ENCODE data around the gene FFAR3.

FFAR3 gene

DNA sequence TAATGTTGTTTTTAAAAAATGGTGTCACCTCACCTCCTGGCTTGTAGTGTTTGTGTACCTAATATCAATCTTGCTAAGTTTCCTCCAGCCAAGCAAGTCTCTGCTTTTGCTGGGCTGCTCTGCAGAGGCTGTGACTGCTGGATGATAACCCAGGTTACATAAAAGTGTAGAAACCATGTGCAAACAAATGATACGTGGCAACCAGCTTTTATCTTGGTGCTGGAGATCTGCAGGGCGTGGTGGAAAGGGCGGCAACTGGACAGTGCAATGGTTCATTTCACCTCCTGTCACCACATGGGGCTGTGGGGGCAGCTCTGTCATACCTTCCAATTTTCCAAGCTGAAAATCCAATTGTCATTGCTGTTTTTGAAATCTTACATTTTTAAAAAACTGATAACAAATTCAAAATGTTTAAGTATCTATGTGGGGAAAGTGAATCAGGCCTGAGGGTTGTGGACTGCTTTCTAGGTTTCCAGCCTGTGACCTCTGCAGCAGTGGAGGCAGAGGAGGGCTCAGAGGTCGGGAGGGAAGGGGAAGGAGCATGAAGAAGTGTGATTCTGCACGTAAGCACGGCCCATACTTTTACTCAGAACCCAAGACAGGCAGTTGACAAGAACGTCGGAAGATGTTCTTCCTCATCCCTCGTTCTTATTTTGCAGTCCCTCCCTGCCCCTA lies 22.3 kb downstream of the FFAR3 start:
- TF ChIP-seq POLR2AphosphoS5 (IDR thresholded peaks at IDR 0.05; ENCODE audit: low read depth, low read length) (no peak), SPI1 (IDR thresholded peaks at IDR 0.05; ENCODE audit: low read depth, low read length) (no peak), TAF1 (IDR thresholded peaks at IDR 0.05; ENCODE audit: low read depth, low read length) (no peak), PAX5 (IDR thresholded peaks at IDR 0.05; ENCODE audit: insufficient read depth, low read length, severe bottlenecking) (no peak), POU2F2 (IDR thresholded peaks at IDR 0.05; ENCODE audit: low read depth, low read length) (no peak), POLR2A (IDR thresholded peaks at IDR 0.05; ENCODE audit: low read depth, low read length) (no peak)
- FAIRE-seq (no peak), DNase-seq (ENCODE audit: insufficient read length, low spot score) (no peak)

DNA sequence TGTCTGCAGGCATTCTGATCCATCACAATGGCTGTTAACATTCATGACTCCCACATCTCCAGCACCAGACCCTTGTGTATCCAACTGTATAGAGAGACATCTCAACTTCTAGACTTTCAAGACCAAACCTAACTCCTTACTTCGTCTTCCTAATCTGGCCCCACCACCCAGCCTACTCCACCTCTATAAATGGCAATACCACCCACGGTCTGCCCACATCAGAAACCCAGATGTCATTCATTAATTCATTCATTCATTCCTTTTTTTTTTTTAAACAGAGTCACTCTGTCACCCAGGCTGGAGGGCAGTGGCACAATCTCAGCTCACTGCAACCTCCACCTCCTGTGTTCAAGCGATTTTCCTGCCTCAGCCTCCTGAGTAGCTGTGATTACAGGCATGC lies 23.1 kb downstream of the FFAR3 start:
- FAIRE-seq (no peak), DNase-seq (ENCODE audit: insufficient read length, low spot score) (no peak)
- TF ChIP-seq POLR2A (IDR thresholded peaks at IDR 0.05; ENCODE audit: low read depth, low read length) (no peak), TAF1 (IDR thresholded peaks at IDR 0.05; ENCODE audit: low read depth, low read length) (no peak), SPI1 (IDR thresholded peaks at IDR 0.05; ENCODE audit: low read depth, low read length) (no peak), POLR2AphosphoS5 (IDR thresholded peaks at IDR 0.05; ENCODE audit: low read depth, low read length) (no peak), PAX5 (IDR thresholded peaks at IDR 0.05; ENCODE audit: insufficient read depth, low read length, severe bottlenecking) (no peak), POU2F2 (IDR thresholded peaks at IDR 0.05; ENCODE audit: low read depth, low read length) (no peak)

DNA sequence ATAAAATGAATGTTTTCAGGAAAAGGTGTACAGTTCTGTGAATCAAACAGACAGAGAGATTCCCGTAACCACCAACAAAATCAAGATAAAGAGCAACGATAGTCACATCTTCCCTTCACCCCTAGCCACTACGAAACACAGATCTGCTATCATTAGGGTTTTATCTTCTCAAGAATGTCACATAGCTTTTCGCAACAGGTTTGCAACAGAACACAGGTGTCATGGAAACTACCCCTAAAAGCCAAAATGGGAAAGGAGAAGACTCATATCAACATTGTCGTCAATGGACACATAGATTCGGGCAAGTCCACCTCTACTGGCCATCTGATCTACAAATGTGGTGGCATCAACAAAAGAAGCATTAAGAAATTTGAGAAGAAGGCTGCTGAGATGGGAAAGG lies 23.7 kb downstream of the FFAR3 start:
- FAIRE-seq (no peak), DNase-seq (ENCODE audit: insufficient read length, low spot score) (no peak)
- TF ChIP-seq POLR2AphosphoS5 (IDR thresholded peaks at IDR 0.05; ENCODE audit: low read depth, low read length), result no peak
- no peak for TF ChIP-seq POU2F2 (IDR thresholded peaks at IDR 0.05; ENCODE audit: low read depth, low read length)
- no peak for TF ChIP-seq SPI1 (IDR thresholded peaks at IDR 0.05; ENCODE audit: low read depth, low read length)
- no peak for TF ChIP-seq TAF1 (IDR thresholded peaks at IDR 0.05; ENCODE audit: low read depth, low read length)
- TF ChIP-seq POLR2A (IDR thresholded peaks at IDR 0.05; ENCODE audit: low read depth, low read length), result no peak
- TF ChIP-seq PAX5 (IDR thresholded peaks at IDR 0.05; ENCODE audit: insufficient read depth, low read length, severe bottlenecking), result no peak

DNA sequence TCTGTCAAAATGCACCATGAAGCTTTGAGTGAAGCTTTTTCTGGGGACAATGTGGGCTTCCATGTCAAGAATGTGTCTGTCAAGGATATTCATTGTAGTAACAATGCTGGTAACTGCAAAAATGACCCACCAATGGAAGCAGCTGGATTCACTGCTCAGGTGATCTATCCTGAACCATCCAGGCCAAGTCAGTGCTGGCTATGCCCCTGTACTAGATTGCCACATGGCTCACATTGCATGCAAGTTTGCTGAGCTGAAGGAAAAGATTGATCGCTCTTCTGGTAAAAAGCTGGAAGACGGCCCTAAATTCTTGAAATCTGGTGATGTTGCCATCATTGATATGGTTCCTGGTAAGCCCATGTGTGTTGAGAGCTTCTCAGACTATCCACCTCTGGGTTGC lies 25.3 kb downstream of the FFAR3 start:
- no peak for DNase-seq (ENCODE audit: insufficient read length, low spot score)
- TF ChIP-seq SPI1 (IDR thresholded peaks at IDR 0.05; ENCODE audit: low read depth, low read length) (no peak), POLR2A (IDR thresholded peaks at IDR 0.05; ENCODE audit: low read depth, low read length) (no peak), POU2F2 (IDR thresholded peaks at IDR 0.05; ENCODE audit: low read depth, low read length) (no peak), PAX5 (IDR thresholded peaks at IDR 0.05; ENCODE audit: insufficient read depth, low read length, severe bottlenecking) (no peak)
- no peak for FAIRE-seq

DNA sequence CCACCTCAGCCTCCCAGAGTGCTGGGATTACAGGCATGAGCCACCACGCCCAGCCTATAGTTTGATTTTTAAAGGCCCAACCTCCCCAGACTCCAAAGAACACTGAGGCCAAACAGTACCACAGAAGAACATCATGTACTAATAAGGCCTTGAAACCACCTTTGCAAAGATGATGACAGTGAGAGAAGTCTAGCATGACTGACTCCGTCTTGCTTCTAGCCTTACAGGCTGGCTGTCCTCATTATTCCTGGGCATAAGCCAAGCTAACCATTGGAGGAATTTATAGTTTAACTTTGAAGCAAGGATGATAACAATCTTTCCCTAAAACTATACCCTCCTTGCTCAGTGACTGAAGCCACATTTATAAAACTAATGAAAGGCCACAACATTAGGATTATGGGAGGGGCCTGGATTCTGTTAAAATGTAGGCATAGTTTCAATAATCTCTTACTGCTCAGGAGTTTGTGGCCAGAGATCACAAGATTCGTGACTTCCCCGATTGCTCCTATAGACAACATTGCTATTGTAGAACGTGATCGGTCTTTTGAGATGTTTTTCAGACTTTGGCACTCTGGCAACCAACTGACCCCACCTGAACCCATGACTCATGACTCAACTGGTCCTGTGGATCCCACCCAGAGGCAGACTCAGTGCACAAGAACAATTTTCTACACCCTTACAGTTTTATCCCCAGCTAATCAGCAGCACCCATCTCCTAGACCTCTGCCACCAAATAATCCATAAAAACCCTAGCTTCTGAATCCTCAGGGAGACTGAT lies 30.2 kb downstream of the FFAR3 start:
- DNase-seq (ENCODE audit: insufficient read length, low spot score), result no peak
- FAIRE-seq, result peak; percentile 43
- TF ChIP-seq TAF1 (IDR thresholded peaks at IDR 0.05; ENCODE audit: low read depth, low read length) (no peak), POLR2A (IDR thresholded peaks at IDR 0.05; ENCODE audit: low read depth, low read length) (no peak), PAX5 (IDR thresholded peaks at IDR 0.05; ENCODE audit: insufficient read depth, low read length, severe bottlenecking) (no peak), SPI1 (IDR thresholded peaks at IDR 0.05; ENCODE audit: low read depth, low read length) (no peak)

DNA sequence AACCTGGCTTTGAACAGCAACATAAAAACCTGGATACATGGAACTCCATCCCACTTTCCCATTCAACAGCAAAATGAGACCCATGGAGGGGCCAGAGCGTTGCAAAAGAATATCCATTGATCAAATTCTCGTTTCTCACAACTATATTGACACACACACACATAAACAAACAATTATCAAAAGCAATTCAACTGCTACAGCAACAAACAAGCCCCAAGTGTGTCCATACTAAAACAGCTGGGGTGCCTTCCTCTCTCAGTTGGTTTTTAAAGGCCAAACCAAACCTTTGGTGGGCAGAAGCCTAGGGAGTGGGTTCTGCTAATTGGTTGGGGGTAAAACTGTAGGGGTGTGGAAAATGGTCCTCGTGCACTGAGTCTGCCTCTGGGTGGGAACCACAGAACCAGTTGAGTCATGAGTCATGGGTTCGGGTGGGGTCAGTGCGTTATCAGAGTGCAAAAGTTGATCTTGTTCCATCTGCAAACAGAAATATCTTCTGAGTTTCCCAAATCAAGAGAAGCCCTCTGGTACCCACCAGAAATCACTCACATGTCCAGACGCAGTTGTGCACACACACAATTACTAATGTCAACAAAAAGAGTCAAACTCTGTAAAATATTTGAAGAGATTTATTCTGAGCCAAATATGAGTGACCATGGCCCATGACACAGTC lies 31.1 kb downstream of the FFAR3 start:
- TF ChIP-seq PAX5 (IDR thresholded peaks at IDR 0.05; ENCODE audit: insufficient read depth, low read length, severe bottlenecking) (no peak), POLR2AphosphoS5 (IDR thresholded peaks at IDR 0.05; ENCODE audit: low read depth, low read length) (no peak), TAF1 (IDR thresholded peaks at IDR 0.05; ENCODE audit: low read depth, low read length) (no peak), POLR2A (IDR thresholded peaks at IDR 0.05; ENCODE audit: low read depth, low read length) (no peak), SPI1 (IDR thresholded peaks at IDR 0.05; ENCODE audit: low read depth, low read length) (no peak), POU2F2 (IDR thresholded peaks at IDR 0.05; ENCODE audit: low read depth, low read length) (no peak)
- DNase-seq (ENCODE audit: insufficient read length, low spot score) (no peak), FAIRE-seq (no peak)

DNA sequence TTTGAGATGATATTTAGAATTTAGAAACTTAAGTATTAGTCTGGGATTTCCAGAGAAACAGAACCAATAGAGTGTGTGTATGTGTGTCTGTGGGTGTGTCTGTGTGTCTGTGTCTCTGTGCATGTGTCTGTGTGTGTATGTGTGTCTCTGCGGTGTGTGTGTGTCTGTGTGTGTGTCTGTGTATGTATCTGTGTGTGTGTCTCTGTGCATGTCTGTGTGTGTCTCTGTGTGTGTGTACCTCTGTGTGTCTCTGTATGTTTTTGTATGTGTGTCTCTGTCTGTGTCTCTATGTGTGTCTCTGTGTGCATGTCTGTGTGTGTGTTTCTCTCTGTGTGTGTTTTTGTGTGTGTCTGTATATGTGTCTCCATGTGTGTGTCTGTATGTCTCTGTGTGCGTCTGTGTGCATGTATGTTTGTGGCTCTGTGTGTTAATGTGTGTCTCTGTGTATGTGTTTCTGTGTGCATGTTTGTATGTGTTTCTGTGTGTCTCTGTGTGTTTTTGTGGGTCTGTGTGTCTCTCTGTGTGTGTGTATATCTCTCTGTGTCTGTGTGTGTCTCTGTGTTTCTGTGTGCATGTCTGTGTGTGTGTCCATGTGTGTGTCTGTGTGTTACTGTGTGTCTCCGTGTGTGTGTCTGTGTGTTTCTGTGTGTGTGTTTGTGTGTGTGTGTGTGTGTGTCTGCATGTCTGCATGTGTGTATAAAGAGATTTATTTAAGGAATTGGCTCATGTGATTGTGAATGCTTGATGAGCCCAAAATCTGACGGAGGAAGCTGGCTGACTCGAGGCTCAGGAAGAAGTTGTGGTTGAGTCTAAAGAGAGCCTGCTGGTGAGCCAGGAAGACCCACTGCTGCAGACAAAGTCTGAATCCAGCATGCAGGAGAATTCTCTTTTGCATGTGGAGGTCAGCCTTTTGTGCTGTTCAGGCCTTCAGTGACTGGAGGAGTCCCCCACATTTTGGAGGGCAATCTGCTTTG lies 34.8 kb downstream of the FFAR3 start:
- no peak for DNase-seq (ENCODE audit: insufficient read length, low spot score)
- TF ChIP-seq POLR2AphosphoS5 (IDR thresholded peaks at IDR 0.05; ENCODE audit: low read depth, low read length) (no peak), POLR2A (IDR thresholded peaks at IDR 0.05; ENCODE audit: low read depth, low read length) (no peak), POU2F2 (IDR thresholded peaks at IDR 0.05; ENCODE audit: low read depth, low read length) (no peak), PAX5 (IDR thresholded peaks at IDR 0.05; ENCODE audit: insufficient read depth, low read length, severe bottlenecking) (no peak), SPI1 (IDR thresholded peaks at IDR 0.05; ENCODE audit: low read depth, low read length) (no peak), TAF1 (IDR thresholded peaks at IDR 0.05; ENCODE audit: low read depth, low read length) (no peak)
- peak; percentile 76 for FAIRE-seq

DNA sequence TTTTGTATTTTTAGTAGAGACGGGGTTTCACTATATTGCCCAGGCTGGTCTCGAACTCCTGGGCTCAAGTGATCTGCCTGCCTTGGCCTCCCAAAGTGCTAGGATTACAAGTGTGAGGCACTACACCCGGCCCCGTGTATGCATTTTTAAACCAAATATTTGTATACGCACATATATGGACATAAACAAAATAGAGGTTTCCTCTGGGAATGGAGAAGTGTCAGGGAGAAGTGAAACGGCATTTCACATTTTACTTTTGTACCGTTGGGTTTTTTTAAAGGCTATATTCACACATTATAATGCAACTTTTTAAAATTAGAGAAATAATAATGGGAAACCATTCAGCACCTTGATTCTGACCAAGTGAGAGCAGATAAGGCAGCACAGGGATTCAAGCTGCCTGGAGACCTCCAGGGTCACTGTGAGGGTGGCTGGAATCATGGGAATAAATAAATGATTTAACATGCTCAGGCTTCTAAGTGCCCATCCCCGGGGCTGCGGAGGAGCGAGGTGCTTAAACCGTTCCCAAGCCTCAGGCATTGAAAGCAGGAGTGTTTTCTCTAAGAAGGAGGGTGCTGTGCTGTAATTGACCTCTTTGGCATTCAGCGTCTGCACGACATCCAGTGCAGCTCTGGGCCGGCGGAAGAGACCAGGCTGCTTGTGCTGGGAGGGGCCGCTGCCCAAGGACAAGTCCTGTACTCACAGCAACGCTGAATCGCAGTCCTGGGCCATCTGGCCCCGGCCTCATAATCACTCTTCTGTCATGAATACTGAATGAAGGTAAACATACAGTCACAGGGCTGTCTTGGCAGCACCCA lies 37.3 kb downstream of the FFAR3 start:
- FAIRE-seq (no peak), DNase-seq (ENCODE audit: insufficient read length, low spot score) (no peak)
- no peak for TF ChIP-seq POLR2AphosphoS5 (IDR thresholded peaks at IDR 0.05; ENCODE audit: low read depth, low read length)
- TF ChIP-seq TAF1 (IDR thresholded peaks at IDR 0.05; ENCODE audit: low read depth, low read length), result no peak
- TF ChIP-seq POLR2A (IDR thresholded peaks at IDR 0.05; ENCODE audit: low read depth, low read length), result no peak
- TF ChIP-seq POU2F2 (IDR thresholded peaks at IDR 0.05; ENCODE audit: low read depth, low read length), result no peak
- no peak for TF ChIP-seq PAX5 (IDR thresholded peaks at IDR 0.05; ENCODE audit: insufficient read depth, low read length, severe bottlenecking)
- TF ChIP-seq SPI1 (IDR thresholded peaks at IDR 0.05; ENCODE audit: low read depth, low read length), result no peak
